Measurements from ENCODE around the gene PHKG2.

Gene PHKG2

DNA sequence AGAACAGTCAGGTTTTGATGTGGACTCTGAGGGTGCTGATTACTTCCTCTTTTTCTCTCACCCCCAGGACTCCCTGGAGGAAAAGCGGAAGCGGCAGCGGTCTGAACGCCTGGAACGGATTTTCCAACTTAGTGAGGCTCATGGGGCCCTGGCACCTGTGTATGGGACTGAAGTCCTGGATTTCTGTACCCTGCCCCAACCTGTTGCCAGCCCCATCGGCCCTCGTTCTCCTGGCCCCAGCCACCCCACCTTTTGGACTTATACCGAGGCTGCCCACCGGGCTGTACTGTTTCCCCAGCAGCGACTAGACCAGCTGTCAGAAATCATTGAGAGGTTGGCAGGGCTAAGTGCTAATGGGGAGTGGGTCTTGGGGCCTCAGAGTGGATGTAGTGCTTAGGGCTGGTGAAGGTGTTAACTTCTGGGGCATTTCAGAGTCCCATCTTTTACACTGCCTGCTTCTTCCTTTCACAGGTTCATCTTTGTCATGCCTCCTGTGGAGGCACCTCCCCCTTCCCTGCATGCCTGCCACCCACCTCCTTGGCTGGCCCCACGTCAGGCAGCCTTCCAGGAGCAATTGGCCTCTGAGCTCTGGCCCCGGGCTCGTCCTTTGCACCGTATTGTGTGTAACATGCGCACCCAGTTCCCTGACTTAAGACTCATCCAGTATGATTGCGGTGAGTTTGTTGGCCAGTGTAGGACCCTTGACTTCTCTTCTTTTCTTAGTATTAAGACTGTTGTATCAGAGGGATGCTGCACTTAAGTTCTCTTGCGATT, 19.1 kb upstream of the PHKG2 start:
- no peak for DNase-seq

DNA sequence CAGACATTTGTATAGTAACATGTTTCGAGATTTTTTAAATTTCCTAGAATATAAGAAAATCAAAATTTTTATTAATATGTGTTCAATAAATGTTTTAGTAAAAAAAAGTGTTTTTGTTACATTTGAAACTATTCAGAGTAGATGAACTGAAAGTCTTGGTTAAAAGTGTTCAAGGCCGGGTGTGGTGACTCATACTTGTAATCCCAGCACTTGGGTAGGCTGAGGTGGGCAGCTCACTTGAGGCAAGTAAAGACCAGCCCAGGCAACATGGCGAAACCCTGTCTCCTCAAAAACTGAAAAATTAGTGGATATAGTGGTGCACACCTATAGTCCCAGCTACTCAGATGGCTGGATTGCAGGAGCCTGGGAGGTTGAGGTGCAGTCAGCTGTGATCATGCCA, 16.8 kb upstream of the PHKG2 start:
- DNase-seq, result no peak

DNA sequence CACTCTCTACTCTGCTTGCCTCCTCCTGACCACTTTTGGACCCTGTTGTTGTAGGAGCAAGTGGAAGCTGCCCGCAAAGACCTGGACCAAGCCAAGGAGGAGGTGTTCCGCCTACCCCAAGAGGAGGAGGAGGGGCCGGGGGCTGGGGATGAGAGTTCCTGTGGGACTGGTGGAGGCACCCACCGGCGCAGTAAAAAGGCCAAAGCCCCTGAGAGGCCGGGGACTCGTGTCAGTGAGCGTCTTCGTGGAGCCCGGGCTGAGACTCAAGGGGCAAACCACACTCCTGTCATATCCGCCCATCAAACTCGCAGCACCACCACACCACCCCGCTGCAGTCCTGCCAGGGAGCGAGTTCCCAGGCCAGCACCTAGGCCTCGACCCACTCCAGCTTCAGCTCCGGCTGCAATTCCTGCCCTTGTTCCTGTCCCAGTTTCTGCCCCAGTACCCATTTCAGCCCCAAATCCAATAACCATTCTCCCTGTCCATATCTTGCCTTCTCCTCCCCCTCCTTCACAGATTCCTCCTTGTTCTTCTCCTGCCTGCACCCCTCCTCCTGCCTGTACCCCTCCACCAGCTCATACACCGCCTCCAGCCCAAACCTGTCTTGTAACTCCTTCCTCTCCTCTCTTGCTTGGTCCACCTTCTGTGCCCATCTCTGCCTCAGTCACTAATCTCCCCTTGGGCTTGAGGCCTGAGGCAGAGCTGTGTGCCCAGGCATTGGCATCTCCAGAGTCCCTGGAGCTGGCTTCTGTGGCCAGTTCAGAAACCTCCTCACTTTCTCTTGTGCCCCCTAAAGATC, 11.0 kb upstream of the PHKG2 start:
- no peak for DNase-seq

DNA sequence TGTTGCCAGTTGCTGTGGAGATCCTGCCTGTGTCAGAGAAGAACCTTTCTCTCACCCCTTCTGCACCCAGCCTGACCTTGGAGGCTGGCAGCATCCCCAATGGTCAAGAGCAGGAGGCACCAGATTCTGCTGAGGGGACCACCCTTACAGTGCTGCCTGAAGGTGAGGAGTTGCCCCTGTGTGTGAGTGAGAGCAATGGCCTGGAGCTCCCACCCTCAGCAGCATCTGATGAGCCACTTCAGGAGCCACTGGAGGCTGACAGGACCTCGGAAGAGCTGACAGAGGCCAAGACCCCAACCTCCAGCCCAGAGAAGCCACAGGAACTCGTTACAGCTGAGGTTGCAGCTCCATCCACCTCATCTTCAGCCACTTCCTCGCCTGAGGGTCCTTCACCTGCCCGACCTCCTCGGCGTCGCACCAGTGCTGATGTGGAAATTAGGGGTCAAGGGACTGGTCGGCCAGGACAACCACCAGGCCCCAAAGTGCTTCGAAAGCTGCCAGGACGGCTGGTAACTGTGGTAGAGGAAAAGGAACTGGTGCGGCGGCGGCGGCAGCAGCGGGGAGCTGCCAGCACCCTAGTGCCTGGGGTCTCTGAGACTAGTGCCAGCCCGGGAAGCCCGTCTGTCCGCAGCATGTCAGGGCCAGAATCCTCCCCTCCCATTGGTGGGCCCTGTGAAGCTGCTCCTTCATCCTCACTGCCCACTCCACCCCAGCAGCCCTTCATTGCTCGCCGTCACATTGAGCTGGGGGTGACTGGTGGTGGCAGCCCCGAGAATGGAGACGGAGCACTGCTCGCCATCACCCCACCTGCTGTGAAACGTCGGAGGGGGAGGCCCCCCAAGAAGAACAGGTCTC, 10.2 kb upstream of the PHKG2 start:
- no peak for DNase-seq

DNA sequence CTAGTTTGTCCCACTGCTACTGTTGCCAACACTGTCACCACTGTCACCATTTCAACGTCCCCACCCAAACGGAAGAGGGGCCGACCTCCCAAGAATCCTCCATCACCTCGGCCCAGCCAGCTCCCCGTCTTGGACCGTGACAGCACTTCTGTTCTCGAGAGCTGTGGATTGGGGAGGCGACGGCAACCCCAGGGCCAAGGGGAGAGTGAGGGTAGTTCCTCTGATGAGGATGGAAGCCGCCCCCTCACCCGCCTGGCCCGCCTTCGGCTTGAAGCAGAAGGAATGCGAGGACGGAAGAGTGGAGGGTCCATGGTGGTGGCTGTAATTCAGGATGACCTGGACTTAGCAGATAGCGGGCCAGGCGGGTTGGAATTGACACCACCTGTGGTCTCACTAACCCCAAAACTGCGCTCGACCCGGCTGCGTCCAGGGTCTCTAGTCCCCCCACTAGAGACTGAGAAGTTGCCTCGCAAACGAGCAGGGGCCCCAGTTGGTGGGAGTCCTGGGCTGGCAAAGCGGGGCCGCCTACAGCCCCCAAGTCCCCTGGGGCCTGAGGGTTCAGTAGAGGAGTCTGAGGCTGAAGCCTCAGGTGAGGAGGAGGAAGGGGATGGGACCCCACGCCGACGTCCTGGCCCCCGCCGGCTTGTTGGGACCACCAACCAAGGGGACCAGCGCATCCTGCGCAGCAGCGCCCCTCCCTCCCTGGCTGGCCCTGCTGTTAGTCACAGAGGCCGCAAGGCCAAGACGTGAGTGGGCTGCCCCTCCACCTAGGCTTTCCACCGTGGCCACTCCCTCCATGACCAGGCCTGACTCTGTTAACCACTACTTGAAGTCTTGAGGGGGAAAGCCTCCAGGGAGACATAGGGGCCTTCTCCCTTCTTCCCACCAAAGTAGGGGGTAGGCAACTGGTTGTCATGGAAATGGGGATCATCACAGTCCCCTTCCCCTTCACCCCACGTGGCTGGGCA, 9.0 kb upstream of the PHKG2 start:
- no peak for DNase-seq

DNA sequence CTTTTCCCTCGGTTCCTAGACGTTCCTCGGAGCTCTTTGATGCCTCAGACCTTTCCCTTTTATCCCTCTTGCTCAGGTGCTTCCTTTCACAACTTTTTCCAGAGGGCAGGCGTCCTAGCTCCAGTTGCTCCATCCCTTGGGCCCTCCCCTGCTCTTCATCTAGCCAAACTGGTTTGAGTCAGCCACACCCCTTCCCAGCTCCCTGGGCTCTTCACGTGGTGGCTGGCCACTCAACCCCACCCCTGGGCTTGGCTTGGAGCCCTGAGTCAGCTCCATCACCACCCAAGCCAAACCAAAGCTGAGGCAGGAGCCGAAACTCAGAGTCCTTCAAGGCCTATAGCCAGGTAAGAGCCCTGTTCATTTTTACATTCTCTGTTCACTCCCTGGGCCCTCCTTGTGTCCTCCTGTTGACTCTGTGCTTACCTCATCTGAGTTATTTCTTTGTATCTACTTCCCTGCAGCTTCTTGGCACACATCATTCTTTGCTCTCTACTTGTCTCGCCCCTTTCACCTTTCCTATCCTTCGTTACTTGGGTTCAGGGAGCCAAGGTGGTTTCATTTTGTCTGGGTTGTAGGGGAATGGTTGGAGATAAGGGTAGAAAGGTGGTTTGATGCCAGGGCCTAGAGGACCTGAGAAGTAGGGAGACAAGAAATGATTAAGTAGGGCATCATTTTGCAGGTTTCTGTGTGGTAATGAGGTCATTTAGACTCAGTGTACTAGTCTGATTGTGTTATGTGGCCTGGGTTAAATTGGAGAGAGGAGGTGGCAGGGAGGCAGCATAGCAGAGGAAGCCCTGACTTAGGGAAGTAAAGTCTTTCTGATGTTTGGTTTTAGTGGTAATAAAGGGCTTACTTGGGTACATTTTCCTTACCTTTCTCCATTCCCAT, 7.6 kb upstream of the PHKG2 start:
- no peak for DNase-seq

DNA sequence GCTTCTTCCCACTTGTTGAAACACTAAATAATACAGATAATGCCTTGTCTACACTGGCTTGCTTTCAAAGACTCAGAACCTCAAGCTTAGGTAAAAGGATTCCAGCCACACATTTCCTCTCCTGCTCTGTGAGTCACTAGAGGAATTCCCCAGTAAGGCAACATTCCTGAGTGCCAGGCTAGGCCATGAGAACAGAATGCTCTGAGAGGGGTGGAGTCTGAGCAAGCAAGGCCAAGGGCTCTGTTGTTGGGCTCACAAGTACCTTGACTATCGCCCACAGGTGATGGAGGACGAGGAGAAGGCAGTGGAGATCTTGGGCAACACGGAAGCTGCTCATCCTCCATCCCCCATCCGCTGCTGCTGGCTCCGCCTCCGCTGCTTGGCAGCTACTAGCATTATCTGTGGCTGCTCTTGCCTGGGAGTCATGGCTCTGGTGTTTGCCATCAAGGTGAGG, 6.7 kb upstream of the PHKG2 start:
- no peak for DNase-seq

DNA sequence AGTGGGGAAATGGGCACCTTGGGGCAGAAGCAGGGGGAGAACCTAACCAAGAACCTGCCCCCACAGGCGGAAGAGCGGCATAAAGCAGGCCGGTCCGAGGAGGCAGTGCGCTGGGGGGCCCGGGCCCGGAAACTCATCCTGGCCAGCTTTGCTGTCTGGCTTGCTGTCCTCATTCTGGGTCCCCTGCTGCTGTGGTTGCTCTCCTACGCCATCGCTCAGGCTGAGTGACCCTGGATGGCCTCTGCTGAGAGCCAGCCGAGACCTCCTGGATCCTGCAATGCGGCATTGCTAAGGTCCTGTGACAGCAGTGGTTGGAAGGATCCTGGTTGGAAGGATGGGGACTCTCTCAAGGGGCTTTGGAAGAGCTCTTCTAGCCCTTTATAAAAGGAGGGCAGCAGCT, 4.5 kb upstream of the PHKG2 start:
- DNase-seq, result no peak

DNA sequence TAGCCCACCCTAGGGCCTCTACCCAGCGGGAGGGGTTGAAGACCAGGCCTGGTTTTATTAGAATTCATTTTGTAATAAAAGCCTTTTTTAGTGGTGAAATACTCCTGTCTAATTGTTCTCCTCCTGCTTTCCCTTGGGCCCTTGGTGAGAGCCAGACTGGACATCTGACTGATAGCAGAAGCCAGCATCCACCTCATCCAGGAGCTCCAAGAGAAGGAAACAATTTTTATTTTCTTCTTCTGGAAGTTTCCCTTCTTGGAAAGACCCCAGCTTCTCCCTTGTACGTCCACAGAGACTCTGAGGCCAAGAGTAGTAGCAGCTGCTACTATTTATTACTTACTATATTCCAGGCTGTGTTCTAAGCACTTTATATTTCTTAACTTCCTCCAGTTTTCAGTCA, 4.0 kb upstream of the PHKG2 start:
- DNase-seq, result no peak

DNA sequence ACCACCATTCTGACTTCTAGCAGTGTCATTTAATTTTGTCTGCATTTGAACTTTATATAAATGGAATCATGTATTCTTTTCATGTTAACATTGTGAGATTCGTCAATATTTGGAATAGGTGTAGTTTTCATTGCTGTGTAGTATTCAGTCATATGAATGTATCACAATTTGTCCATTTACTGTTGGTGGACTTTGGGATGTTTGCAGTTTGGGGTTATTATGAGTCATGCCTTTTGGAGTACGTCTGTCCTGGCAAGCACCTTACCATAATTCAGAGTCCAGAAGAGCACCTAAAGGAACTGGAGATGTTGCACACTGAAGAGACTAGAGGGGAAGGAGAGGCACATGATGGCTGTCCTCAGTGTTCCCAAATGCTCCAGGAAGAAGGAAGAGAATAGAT, 3.1 kb upstream of the PHKG2 start:
- DNase-seq, result no peak

DNA sequence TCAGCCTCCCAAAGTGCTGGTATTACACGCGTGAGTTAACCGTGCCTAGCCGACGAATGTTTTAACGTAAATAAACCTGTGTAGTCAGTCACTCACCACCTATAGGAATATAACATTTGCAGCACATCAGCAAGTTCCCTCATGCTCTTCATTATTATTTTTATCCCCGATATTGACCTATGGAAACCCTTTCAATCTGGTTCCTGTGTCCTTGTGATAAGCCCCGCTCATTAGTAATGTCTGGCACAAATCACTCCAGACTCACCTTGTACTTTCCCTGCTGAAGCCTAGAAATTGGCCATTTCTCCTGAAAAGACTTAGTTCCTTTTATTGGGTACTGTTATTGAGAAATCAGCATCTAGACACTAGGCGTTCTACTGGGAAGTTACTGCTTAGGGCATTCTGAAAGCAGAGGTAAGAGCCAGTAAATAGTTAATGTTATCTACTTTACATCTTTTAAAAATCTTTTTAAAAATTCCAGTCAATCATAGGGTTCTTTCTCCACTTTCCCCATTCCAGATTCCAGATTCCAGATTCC, 1.5 kb upstream of the PHKG2 start:
- DNase-seq, result no peak

DNA sequence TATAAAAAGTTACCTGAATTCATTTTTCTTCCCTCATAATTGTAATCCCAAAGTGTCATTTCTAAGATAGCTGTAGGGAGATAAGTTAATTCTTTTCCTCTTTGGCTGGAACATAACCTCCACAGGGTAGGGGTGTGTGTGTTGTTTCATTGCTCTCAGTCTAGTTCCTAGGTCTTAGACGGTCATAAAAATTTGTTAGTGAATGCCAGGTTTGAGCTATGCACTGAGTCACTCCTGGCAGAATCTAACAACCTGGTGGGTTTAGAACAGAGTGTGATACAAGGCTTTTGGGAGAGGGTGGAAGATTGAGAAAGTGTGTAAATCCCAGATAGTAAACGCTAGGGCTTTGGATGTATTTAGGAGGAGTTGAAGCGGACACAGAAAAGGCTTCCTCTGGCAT, 894 bp upstream of the PHKG2 start:
- no peak for DNase-seq

DNA sequence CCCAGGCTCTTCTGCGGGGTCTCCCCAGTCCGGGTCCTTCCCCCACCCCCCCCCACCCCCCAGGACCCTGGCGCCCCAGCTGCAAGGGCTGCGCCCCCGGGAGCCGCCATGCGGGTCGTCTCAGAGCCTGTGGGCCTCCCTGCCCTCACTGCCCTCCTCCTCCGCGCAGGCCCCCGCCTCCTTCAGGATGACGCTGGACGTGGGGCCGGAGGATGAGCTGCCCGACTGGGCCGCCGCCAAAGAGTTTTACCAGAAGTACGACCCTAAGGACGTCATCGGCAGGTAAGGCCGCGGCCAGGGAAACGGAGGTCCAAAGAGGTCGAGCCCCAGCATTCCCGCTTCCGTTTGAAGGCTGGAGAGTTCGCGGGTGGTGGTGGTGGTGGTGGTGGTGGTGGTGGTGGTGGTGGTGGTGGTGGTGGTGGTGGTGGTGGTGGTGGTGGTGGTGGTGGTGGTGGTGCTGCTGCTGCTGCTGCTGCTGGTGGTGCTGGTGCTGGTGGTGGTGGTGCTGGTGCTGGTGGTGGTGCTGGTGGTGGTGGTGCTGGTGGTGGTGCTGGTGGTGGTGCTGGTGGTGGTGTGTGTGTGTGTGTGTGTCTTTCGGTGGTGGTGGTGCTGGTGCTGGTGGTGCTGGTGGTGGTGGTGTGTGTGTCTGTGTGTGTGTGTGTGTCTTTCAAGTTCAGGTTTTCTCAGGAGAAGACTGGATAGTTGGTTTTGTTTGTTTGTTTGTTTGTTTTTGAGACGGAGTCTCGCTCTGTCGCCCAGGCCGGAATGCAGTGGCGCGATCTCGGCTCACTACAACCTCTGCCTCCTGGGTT, 615 bp downstream of the PHKG2 start:
- DNase-seq, result peak; percentile 11

DNA sequence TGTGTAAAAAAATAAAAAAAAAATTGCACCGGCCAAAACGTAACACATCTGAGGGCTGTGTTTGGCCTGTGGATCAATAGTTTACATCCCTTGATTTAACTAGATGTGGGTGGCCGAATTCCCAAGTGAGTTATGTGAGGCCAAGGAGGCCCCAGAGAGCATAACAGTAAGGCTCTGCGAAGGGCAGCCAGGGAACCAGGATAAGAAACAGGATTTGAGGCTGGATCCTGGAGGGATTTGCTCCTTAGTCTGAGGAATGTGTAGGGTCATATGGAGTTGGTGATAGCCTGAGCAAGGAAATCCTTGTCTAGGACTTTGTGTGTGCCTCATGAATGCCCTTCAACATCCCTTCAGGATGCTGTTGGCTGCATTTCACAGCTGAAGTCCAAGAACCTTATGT, 2.0 kb downstream of the PHKG2 start:
- DNase-seq, result no peak

DNA sequence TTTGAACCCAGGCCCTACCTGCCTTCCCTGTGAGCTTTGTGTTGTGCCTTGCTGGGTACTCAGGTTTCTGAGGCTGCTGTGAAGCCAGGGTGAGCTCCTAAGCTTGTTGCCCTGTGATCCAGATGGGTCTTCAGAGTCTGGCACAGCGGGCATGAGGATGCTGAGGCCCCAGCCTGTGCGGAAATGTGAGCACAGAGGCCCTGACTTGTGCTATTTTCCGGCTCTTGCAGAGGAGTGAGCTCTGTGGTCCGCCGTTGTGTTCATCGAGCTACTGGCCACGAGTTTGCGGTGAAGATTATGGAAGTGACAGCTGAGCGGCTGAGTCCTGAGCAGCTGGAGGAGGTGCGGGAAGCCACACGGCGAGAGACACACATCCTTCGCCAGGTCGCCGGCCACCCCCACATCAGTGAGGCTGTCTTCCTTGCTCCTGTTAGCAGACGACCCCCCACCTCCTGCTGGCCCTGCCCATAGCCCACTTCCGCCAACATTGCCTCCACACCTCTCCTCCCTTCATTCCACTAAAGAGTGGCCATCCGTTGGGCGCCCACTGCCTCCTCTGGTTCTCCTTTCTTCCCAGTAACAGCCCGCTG, 2.7 kb downstream of the PHKG2 start:
- DNase-seq, result no peak

DNA sequence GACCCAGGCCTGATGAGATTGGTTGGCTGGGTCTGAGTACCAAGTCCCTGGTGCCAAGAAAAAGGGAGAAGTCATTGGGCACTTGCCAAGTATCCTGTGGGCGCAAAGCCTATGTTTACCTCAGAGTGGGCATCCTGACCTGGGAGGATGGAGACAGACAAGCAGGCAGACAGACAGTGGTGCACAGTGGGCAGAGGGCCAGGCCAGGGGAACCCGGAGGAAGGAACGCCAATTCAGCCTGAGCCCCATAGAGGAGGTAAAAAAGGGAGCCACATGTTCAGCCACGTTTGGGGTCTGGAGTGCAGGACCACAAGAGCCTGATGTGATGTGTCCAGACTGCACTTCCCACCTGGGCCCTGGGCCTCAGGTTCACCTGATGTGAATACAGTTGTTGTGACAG, 5.4 kb downstream of the PHKG2 start:
- DNase-seq, result no peak

DNA sequence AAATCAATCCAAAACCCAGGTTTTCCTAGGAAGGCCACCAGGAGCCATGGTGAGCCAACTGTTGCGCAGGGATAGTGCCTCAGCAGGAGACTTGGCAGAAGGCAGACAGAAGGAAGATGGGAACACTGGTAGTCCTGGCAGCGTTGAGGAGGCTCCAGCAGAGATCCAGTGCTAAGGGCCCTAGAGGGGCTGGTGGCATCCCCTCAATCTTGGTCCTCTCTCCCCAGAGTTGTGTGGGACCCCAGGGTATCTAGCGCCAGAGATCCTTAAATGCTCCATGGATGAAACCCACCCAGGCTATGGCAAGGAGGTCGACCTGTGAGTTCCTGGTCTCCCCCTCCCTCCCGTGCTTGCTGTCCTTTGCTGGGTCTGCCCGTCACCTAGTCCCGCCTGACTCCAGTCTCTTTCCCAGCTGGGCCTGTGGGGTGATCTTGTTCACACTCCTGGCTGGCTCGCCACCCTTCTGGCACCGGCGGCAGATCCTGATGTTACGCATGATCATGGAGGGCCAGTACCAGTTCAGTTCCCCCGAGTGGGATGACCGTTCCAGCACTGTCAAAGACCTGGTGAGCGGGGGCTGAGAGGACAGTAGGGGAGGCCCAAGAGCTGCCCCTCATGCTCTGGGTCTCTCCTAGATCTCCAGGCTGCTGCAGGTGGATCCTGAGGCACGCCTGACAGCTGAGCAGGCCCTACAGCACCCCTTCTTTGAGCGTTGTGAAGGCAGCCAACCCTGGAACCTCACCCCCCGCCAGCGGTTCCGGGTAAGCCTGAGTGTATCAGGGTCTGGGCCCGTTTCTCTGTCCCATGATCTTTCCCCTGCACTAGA, 7.9 kb downstream of the PHKG2 start:
- no peak for DNase-seq

DNA sequence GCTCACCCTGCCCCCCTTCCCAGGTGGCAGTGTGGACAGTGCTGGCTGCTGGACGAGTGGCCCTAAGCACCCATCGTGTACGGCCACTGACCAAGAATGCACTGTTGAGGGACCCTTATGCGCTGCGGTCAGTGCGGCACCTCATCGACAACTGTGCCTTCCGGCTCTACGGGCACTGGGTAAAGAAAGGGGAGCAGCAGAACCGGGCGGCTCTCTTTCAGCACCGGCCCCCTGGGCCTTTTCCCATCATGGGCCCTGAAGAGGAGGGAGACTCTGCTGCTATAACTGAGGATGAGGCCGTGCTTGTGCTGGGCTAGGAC, 8.5 kb downstream of the PHKG2 start:
- DNase-seq, result no peak

DNA sequence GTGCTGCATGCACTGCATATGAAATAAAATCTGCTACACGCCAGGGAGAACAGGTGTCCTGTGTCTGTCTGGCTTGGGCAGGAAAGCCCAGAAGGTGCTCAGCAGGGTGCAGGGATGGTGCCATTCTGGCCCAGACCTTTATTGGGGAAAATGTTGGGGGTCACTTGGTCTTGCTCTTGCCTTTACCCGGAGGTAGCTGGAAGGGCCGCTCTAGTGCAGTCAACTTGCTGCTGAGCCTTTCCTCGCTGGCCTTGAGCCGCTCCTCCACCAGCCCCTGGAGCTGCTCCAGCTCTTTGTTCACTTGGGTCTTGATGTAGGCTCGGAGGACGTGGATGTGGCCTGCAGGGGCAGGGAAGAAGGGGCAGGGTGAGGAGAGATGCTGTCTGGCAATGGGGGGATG, 9.1 kb downstream of the PHKG2 start:
- DNase-seq, result no peak
